VCaP (cell line): Measurements from ENCODE around the gene SPATA31D4.
"Not testable (repeated sequence)": the region's sequence is repeated elsewhere in the genome, so short reads cannot be mapped to it uniquely, and the experiment has no call there.

Experiments
- H3K27ac ChIP-seq: fragments of 450-650 bp; 2 replicates; pipeline ENCODE4 v1.5.1; 2017
- CTCF ChIP-seq: fragments of 450-650 bp; conservative IDR thresholded peaks from 2 replicates; pipeline ENCODE4 v1.5.1; 2017; ENCODE audit warnings: mild to moderate bottlenecking, moderate library complexity

SPATA31D4 gene

GRCh38 chr9:81928305-81928704, at the start of gene SPATA31D4:
Gene SPATA31D4 (plus strand): TSS chr9:81928428. CDS start chr9:81928514, 86 bp downstream.
- not testable (repeated sequence) for H3K27ac ChIP-seq

- no peak for TF ChIP-seq CTCF
Measured at GRCh38 chr9:81878530-81878929, 49.7 kb upstream of the SPATA31D4 start.

GRCh38 chr9:81879501-81879916, 48.7 kb upstream of the SPATA31D4 start:
- peak overlapping the region; percentile 56 for H3K27ac ChIP-seq
- no peak for TF ChIP-seq CTCF

More at GRCh38 chr9:81878530-81878929, 49.7 kb upstream of the SPATA31D4 start:
- H3K27ac ChIP-seq = no peak overlapping the region

GRCh38 chr9:81885602-81886001, 42.6 kb upstream of the SPATA31D4 start:
- TF ChIP-seq CTCF = no peak
- H3K27ac ChIP-seq = no peak overlapping the region

- TF ChIP-seq CTCF = no peak
- H3K27ac ChIP-seq = no peak overlapping the region
Measured at GRCh38 chr9:81886665-81887064, 41.6 kb upstream of the SPATA31D4 start.

GRCh38 chr9:81890104-81890503, 38.1 kb upstream of the SPATA31D4 start:
- no peak overlapping the region for H3K27ac ChIP-seq
- no peak for TF ChIP-seq CTCF

- no peak overlapping the region for H3K27ac ChIP-seq
- TF ChIP-seq CTCF = no peak
Measured at GRCh38 chr9:81892440-81892839, 35.8 kb upstream of the SPATA31D4 start.

GRCh38 chr9:81893929-81894328, 34.3 kb upstream of the SPATA31D4 start:
- no peak overlapping the region for H3K27ac ChIP-seq
- no peak for TF ChIP-seq CTCF
